GM19193 (cell line): ENCODE data around the gene VSX1.

ENCODE experiments used
- POLR2A ChIP-seq: IDR thresholded peaks from 4 replicates; pipeline ENCODE4 v1.6.1; 2011; ENCODE audit not compliant: insufficient read depth, insufficient read length; ENCODE audit errors: extremely low read depth

VSX1 gene

GRCh38 chr20:25044660-25045342 lies 37.1 kb downstream of the VSX1 start:
- TF ChIP-seq POLR2A, result no peak

- no peak for TF ChIP-seq POLR2A
Observed at GRCh38 chr20:25044261-25044560, 37.7 kb downstream of the VSX1 start.

GRCh38 chr20:25043499-25044260 lies 38.3 kb downstream of the VSX1 start:
- no peak for TF ChIP-seq POLR2A

- TF ChIP-seq POLR2A, result no peak
Observed at GRCh38 chr20:25042531-25043498, 39.1 kb downstream of the VSX1 start.

- no peak for TF ChIP-seq POLR2A
Observed at GRCh38 chr20:25041813-25042530, 40.0 kb downstream of the VSX1 start.

GRCh38 chr20:25040438-25040831 lies 41.5 kb downstream of the VSX1 start:
- TF ChIP-seq POLR2A, result no peak

- no peak for TF ChIP-seq POLR2A
Observed at GRCh38 chr20:25039697-25040437, 42.1 kb downstream of the VSX1 start.

- TF ChIP-seq POLR2A, result no peak
Observed at GRCh38 chr20:25038591-25039015, 43.3 kb downstream of the VSX1 start.

- TF ChIP-seq POLR2A, result no peak
Observed at GRCh38 chr20:25038103-25038410, 43.9 kb downstream of the VSX1 start.

GRCh38 chr20:25037288-25038102 lies 44.4 kb downstream of the VSX1 start:
- no peak for TF ChIP-seq POLR2A

GRCh38 chr20:25036331-25036936 lies 45.5 kb downstream of the VSX1 start:
- TF ChIP-seq POLR2A, result no peak

GRCh38 chr20:25035921-25036320 lies 46.0 kb downstream of the VSX1 start:
- no peak for TF ChIP-seq POLR2A

GRCh38 chr20:25033924-25034300 lies 48.0 kb downstream of the VSX1 start:
- TF ChIP-seq POLR2A, result no peak
